Left kidney (tissue), 8 donors: ENCODE results near the gene CST9. TPM values are rescaled to one million over a fixed set of nuclear protein-coding genes. Genes with fewer than 3 reads are reported as not detected.

Source experiments
- DNase-seq: peaks from one replicate; pipeline ENCODE4 v3.0.0-alpha.2; 2013
- long read RNA-seq, 8 donors: transcript quantifications; one replicate each; lab custom pipeline, GENCODE V29; 2026
- polyA plus RNA-seq: library from polyadenylated mRNA; unstranded; fragments of 120-200 nt; gene quantifications from one replicate; pipeline ENCODE4 v1.2.1, GENCODE V29; 2013; ENCODE audit not compliant: insufficient read length

Gene CST9, protein sequence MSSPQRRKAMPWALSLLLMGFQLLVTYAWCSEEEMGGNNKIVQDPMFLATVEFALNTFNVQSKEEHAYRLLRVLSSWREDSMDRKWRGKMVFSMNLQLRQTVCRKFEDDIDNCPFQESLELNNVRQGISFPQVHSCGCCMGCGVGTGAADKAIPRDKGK
- polyA plus RNA-seq, result 0.08 TPM
- long read RNA-seq, donor 1, result 0 reads
- long read RNA-seq, donor 2, result 0 reads
- long read RNA-seq, donor 3, result 0 reads
- long read RNA-seq, donor 4, result 0 reads
- long read RNA-seq, donor 5, result 0 reads
- long read RNA-seq, donor 6, result 0 reads
- long read RNA-seq, donor 7, result 0 reads
- long read RNA-seq, donor 8, result 0 reads

GRCh38 chr20:23605867-23606651 lies at the start of gene CST9:
CST9 (minus strand) TSS chr20:23605917; CDS start chr20:23605864, 53 bp downstream.
- no peak for DNase-seq

- no peak for DNase-seq
Observed at GRCh38 chr20:23654717-23655116, 49.0 kb upstream of the CST9 start.

DNA sequence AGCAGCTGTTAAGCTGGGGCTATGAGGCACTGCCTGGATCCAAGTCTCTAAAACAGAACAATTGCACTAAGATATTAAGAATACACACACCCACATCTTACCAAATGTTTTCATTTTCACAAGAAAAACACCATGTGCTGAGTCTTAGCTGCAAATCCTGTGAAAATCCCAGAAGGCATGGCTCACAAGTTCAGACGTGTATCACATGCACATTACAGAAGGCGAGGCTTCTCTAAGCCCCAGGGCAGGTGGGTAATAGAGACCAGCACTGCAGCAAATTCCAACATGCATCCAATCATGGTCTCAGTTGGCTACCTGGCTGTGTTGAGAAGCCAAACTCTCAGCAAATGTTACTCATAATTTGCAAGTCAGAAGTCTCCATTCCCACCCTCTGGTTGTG lies 48.3 kb upstream of the CST9 start:
- no peak for DNase-seq

GRCh38 chr20:23653400-23653938 lies 47.8 kb upstream of the CST9 start:
- no peak for DNase-seq

GRCh38 chr20:23652926-23653325 lies 47.2 kb upstream of the CST9 start:
- DNase-seq, result no peak

DNA sequence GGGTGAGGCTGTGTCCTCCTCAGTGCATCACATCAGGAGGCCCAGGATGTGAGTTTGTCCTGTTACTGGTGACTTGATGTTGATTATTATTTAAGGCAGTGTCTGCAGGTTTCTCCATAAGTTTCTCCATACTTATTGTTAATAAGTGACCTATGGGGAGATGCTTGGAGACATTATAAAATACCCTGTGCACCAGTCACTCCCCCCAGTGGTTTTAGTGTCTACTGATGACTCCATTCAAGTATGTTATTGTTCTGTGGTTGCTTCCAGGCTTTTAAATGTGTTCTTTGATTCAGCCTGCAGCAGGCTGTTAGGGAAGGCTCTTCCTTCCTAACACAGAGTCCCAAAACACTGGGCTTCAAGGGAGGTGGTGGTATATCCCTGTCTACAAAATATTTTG lies 46.7 kb upstream of the CST9 start:
- no peak for DNase-seq

GRCh38 chr20:23651117-23651516 lies 45.4 kb upstream of the CST9 start:
- no peak for DNase-seq

- no peak for DNase-seq
Observed at GRCh38 chr20:23649830-23650417, 44.2 kb upstream of the CST9 start.

GRCh38 chr20:23649242-23649641 lies 43.5 kb upstream of the CST9 start:
- DNase-seq, result no peak

DNA sequence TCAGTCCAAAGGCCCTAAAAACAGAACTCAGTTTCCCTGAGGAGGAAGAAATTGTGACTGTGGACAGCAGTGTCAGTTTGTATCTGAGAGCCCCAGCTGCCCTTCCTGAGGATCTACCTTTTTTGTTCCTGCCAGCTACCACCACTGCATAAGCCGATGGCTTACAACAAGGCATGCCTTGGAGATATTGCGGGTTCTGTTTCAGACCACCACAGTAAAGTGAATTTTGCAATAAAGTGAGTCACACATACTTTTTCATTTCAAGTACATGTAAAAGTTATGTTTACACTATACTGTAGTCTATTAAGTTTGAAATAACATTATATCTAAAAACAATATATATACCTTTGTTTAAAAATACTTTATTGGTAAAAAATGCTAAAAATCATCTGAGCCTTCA lies 41.6 kb upstream of the CST9 start:
- DNase-seq, result no peak

DNA sequence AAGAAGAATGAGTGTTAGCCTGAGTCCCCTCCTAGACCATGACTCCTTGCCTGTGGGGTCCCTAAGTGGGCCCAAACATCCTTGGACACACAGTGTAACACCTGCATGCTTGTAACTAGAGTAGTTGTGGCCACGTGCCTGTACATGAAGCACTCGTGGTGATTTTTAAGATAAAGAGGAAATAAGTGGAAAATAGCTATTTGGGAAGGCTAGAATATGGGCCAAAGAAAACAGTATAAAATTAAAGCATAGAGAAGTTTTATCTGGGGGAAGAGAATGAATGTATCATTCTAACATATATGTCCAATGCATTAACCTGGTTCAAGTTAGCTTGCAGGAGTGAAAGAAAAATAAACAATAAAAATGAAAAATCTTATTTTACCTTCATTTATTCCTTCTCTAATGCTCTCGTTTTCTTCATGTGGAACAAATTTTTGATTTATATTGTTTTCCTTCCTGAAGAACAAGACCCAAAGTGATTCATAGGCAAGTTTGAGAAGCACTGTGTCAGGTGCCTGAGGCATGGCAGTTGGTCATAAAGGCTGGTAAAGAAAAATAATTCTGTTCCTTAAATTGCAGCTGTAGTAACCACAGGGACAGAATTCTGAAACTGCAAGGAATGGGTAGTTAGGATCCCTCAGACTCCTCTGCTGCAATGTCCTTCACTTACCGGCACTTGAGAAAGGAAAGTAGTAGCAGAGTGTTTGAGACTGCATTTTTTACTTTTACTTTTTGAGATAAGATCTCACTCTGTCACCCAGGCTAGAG lies 40.6 kb upstream of the CST9 start:
- no peak for DNase-seq

GRCh38 chr20:23645575-23645974 lies 39.9 kb upstream of the CST9 start:
- DNase-seq, result no peak

DNA sequence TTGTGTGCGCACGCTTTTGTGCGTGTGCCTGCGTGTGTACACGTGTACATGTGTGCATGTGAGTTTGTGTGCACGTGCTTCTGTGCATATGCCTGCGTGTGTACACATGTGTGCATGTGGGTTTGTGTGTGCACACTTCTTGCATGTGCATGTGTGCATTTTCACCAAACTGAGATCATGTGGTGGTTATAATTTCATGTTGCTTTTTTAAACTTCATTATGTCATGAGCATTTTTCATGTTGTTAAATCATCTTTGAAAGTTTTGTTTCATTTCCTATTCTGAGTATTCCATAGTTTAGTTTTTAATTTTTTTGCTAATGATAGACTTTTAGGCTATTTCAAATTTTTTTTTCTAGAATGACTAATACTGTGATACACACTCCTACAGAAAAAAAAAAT lies 38.4 kb upstream of the CST9 start:
- DNase-seq, result no peak

- no peak for DNase-seq
Observed at GRCh38 chr20:23643659-23644058, 37.9 kb upstream of the CST9 start.

DNA sequence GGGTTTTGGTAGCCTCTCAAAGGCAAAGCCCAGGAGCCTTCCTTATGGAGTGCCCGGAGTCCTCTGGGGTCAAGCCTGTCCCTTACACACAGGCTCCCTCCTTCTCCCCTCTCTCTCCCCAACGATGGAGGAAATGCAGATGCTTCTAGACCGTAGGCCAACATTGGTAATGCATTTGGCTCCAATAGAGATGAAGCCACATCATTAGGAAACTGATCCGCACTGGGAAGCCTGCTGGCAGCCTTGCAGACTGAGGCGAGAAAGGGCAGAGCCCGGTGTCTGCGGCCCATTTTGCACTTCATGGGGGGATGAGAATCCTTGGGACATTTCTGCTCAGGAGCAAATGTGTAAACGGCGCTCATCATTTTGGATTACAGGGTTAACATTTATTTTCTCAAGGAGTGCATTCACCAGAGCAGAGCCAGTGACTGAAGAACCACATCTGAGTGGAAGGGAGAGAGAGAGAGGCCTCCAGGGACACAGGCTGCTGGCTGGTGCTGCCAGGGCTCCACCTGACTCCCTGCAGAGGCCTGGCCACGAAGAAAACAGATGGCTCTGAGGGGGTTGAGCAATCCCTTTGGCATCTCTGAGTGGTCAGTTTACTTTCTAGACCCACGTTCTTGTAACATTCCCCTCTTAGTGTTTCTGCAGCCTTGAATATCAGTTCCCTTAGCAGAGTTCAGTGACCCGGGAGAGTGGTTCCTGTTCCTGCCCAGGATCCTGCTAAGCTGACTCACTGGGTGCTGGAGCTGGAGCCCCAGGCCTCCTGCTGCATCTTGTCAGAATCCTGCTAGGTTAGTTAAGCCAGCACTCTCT lies 36.4 kb upstream of the CST9 start:
- DNase-seq, result no peak

DNA sequence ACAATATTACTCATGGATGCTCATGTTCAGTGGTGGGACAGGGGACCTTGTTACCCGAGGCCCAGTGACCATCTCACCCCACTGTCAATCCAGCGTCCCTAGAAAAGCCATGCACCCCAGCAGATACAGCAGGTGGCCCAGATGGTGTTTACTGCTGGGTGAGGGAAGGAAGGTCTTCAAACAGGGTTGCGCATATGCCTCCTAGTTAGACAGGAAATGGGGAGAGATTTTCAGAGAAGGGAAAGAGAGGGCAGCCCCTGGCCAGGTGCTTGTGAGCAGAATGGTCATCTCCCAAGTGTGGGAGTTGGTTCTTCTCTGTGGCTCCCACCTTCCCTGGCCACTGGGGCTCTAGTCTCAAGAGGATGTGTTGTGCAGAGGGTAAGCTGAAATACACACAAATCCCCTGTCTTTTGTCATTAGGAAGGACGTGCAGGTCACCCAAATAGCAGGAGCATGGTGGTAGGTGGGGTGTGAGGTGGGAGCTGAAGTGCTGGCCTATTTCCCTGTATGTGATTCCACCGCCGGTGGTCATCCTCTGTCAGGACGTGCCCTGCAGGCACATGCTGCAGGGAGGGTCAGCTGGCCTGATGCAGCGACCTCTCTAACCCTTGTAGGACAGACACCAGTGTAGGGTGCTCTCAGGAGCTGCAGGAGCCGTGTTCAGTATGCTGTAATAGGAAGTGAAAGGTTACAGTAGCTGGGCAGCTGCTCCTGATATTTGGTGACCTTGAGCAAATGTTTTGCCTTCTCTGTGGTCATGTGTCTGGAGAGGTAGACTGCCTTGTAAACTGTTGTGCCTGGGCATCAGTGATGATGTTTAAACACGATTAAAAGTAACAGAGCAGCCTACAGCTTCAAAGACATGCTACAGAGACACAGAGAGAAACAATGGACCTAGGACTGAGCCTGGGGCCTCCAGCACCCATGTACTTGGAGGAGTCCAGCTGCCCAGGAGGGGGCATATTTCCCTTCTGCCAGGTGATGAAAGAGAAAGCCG lies 35.3 kb upstream of the CST9 start:
- DNase-seq, result no peak

DNA sequence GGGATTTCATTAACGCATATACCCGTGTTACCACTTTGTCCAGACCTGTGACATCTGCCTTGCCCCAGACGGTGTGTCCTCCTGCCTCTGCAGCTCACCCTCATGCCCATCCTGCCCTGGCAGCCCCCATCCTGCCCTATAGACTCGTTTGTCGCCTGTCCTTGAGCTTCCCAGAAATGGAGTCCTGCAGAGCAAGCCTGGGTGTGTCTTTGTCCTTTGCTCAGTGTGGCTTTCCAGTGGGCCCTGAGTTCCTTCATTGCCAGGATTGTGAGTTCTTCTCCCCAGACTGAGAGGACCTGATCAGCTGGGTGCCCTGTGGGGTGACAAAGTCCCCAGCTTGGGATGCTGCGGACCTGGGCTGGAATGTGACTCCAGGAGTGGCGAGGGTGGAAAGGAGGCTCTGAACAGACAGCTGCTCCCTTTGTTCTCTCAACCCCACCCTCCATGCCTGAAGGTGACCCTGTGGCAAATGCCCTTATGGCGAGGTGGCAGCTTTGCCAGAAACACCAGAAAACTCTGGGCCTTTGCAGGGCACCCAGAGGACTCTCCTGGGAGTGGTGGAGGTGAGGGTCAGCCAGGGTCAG lies 34.4 kb upstream of the CST9 start:
- DNase-seq, result no peak

DNA sequence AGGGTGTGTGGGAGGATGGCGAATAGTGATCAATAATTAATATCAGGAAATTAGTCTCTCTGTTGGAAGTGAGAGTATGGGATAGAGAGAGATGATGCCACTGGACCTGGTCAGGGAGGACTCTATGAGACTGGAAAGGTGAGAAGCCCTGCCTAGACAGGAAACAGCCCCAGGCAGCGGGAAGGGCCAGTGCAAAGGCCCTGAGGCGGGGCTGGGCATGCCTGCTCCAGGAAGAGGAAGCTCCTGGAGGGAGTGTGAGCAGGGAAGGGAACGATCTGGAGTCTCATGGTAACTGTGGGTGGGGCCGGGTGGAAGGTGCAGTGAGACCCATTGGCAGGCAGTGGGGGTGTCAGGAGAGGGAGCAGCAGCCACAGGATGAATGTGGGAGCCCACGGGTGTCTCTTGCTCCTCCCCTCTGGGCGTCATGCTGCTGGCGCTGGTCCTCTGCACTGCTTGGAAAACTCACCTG lies 33.8 kb upstream of the CST9 start:
- DNase-seq, result no peak

DNA sequence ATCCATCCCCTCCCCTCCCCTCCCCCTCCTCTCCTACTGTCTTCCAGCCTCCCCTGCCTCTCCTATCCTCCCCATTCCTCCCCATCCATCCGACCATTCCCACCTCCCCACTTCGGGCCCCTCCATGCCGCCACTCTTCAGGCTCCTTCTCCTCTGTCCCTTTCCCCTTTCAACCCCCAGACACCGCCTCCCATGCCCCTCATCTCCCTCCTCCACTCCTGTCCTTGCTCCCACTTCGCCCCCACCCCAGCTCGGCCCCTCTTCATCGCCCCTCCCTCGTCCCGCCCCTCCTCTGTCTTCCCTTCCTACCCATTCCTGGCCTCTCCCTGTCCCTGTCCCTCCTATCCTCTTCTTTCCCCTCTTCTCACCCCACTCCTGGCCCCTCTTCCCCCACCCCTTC lies 32.6 kb upstream of the CST9 start:
- no peak for DNase-seq
